Heart left ventricle (tissue), 13 donors: ENCODE data around the gene ANK2.

Experiments
- CTCF ChIP-seq, 12 donors: fragments of 200-600 bp; sonication (generic) in 4 of 12; IDR thresholded peaks; one replicate each; pipeline versions ENCODE4 v1.5.0 to v1.8.0; 2018 to 2022; ENCODE audit warnings: antibody characterized with exemption in 12 of 12, mild to moderate bottlenecking in 5 of 12
- POLR2A ChIP-seq, 2 donors: fragments of 450-650 bp; IDR thresholded peaks; one replicate each; pipeline ENCODE4 v1.6.1; 2017; ENCODE audit warnings: antibody characterized with exemption in 2 of 2, mild to moderate bottlenecking in 2 of 2, moderate library complexity in 2 of 2
- donor health status: ischemic (EF 13 %, LVEDD 7.1; RV severe dilation, severe dysfunction).
- donor health status: DM: no; HTN: yes; CAD: no.
- donor health status: DM: no; HTN: no; CAD: no.
- donor health status: ischemic (EF 25% LVEDD 6.9; RV normal size, moderate dysfunction).
- donor health status: ischemic (EF 25% LVEDD 5.7; RV mildly dilated, moderate dysfunction).
- donor health status: ischemic (EF 35%, LVEDD 5.7; RV mildly dilated, moderate dysfunction).
- donor health status: nonischemic (EF 11% LVEDD 7.7; RV severe dilation, severe dysfunction).
- donor health status: DM: yes; HTN: yes; CAD: no.
- donor health status: PGD.
- donor health status: ischemic (EF 29% LVEDD 5.4; RV normal size, mild dysfunction).
- donor health status: nonischemic (EF 23%, LVEDD 6.1; RV moderate dilation, normal function).

- TF ChIP-seq CTCF (IDR thresholded peaks at IDR 0.05) = no peak
- TF ChIP-seq POLR2A (IDR thresholded peaks at IDR 0.05) = no peak
Observed at GRCh38 chr4:113288257-113288656, 238.8 kb downstream of the ANK2 start.
